ENCODE data around the gene MED27.

MED27 gene

DNA sequence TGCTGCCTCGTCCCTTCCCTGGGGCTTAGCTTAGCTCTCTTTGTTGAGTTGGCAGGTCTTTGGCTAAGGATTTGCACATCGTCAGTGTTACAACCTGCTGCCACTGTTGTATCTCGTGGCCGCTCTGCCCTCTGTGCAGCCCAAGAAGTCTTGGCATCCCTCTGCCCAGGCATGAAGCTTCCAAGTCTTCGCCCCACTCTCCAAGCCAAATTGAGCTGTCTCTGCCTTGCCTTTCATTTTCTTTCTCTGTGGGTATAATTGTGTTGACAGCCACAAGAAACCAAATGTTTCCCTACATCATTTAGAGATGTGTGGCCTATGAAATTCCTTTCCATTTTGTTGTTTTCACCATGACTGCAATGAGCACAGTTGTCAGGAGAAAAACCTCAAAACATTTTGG, 29.6 kb upstream of the MED27 start:
- TF ChIP-seq NFIC (IDR thresholded peaks at IDR 0.05) (no peak), EGR1 (IDR thresholded peaks at IDR 0.05) (no peak), TAF1 (IDR thresholded peaks at IDR 0.05; ENCODE audit: low read depth) (no peak), RAD21 (IDR thresholded peaks at IDR 0.05; ENCODE audit: low read depth) (no peak)
- TF ChIP-seq, protein P1, sequence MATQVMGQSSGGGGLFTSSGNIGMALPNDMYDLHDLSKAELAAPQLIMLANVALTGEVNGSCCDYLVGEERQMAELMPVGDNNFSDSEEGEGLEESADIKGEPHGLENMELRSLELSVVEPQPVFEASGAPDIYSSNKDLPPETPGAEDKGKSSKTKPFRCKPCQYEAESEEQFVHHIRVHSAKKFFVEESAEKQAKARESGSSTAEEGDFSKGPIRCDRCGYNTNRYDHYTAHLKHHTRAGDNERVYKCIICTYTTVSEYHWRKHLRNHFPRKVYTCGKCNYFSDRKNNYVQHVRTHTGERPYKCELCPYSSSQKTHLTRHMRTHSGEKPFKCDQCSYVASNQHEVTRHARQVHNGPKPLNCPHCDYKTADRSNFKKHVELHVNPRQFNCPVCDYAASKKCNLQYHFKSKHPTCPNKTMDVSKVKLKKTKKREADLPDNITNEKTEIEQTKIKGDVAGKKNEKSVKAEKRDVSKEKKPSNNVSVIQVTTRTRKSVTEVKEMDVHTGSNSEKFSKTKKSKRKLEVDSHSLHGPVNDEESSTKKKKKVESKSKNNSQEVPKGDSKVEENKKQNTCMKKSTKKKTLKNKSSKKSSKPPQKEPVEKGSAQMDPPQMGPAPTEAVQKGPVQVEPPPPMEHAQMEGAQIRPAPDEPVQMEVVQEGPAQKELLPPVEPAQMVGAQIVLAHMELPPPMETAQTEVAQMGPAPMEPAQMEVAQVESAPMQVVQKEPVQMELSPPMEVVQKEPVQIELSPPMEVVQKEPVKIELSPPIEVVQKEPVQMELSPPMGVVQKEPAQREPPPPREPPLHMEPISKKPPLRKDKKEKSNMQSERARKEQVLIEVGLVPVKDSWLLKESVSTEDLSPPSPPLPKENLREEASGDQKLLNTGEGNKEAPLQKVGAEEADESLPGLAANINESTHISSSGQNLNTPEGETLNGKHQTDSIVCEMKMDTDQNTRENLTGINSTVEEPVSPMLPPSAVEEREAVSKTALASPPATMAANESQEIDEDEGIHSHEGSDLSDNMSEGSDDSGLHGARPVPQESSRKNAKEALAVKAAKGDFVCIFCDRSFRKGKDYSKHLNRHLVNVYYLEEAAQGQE (IDR thresholded peaks at IDR 0.05; ENCODE audit: low read depth) = no peak

DNA sequence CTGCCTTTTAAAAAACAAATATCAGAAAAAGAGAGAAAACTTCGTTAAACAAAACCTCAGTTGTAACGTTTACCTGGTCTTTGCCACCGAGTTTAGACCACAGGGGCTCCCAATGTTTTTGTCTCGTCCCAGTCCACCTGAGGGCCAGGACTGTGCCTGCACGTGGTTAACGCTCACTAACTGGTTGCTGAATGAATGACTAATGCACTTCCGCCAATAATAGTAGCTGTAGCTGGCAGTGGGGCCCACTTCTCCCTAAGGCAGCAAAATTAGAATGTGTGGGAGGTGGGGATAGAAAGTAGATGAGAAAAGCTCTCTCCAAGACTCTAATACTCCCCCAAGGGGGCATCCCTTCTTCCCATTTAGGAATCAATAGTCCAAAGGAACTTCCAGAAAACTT, 29.1 kb upstream of the MED27 start:
- no peak for TF ChIP-seq TCF12 (IDR thresholded peaks at IDR 0.05; ENCODE audit: low read depth)
- TF ChIP-seq, protein P2, sequence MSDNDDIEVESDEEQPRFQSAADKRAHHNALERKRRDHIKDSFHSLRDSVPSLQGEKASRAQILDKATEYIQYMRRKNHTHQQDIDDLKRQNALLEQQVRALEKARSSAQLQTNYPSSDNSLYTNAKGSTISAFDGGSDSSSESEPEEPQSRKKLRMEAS (IDR thresholded peaks at IDR 0.05) = peak; percentile 19; the same call in 1 of the 2 replicates
- TF ChIP-seq ZBTB7A (IDR thresholded peaks at IDR 0.05; ENCODE audit: low read depth) = no peak

DNA sequence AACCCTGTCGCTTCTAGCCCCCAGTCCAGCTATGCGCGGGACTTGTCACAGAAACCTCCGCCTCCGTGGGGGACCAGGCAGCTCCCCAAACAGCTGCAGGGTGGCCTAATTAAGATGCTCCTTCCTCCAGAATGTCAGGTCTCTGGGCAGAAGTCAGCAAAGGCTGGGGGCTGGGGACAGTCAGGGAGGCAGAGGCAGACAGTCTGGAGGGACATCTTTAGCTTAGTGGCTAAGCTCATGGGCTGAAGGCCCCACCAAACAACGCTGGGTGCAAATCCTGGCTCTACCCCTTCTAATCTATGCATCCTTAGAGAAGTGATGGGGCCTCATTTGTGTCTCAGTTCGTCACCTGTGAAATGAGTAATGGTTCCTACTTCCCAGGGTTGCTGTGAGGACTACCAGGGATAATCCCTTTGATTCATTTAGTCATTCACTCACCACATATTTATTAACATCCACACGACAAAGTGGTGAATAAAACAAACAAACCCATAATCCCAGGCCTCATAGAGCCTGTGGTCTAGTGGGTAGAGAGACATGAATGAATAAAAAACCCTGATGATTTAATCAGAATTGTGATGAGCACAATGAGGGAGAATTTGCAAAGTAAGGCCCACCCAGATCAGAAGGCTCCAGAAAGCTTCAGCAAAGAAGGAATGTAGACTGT, 20.2 kb upstream of the MED27 start:
- TF ChIP-seq CEBPB (IDR thresholded peaks at IDR 0.05) (no peak), NFIC (IDR thresholded peaks at IDR 0.05) (no peak), TCF12 (IDR thresholded peaks at IDR 0.05; ENCODE audit: low read depth) (no peak), TEAD4 (IDR thresholded peaks at IDR 0.05) (no peak), FOXM1 (IDR thresholded peaks at IDR 0.05; ENCODE audit: borderline replicate concordance, low read depth) (no peak), EGR1 (IDR thresholded peaks at IDR 0.05) (no peak), RAD21 (IDR thresholded peaks at IDR 0.05; ENCODE audit: low read depth) (no peak), YY1 (IDR thresholded peaks at IDR 0.05; ENCODE audit: low read depth) (no peak), CREB1 (IDR thresholded peaks at IDR 0.05; ENCODE audit: low read depth) (no peak), ZBTB7A (IDR thresholded peaks at IDR 0.05; ENCODE audit: low read depth) (no peak), EP300 (IDR thresholded peaks at IDR 0.05; ENCODE audit: borderline replicate concordance) (no peak), TAF1 (IDR thresholded peaks at IDR 0.05; ENCODE audit: low read depth) (no peak)
- TF ChIP-seq, protein P3, sequence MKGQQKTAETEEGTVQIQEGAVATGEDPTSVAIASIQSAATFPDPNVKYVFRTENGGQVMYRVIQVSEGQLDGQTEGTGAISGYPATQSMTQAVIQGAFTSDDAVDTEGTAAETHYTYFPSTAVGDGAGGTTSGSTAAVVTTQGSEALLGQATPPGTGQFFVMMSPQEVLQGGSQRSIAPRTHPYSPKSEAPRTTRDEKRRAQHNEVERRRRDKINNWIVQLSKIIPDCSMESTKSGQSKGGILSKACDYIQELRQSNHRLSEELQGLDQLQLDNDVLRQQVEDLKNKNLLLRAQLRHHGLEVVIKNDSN (IDR thresholded peaks at IDR 0.05) = no peak
- TF ChIP-seq, protein P2 (IDR thresholded peaks at IDR 0.05) = no peak
- TF ChIP-seq, protein P1 (IDR thresholded peaks at IDR 0.05; ENCODE audit: low read depth) = no peak

DNA sequence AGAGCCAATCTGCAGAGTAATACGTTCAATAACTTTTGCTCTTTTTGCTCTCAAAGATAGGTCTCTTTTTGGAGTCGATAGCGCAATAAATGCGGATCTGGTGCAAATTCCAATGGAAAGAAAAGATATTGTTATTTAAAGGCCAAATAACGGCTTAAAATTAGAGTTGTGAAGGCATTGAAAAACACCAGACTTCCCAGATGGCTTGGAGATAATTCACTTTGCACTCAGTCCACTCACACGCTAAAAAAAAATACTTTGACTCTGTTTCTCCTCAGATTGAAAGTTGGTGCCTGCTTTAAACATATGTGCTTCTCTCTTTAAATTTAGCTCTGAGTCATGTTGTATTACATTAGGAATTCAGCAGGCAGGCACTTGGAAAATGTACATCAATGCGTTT, 19.5 kb upstream of the MED27 start:
- TF ChIP-seq CEBPB (IDR thresholded peaks at IDR 0.05) (no peak), FOXM1 (IDR thresholded peaks at IDR 0.05; ENCODE audit: borderline replicate concordance, low read depth) (no peak), ZBTB7A (IDR thresholded peaks at IDR 0.05; ENCODE audit: low read depth) (no peak), YY1 (IDR thresholded peaks at IDR 0.05; ENCODE audit: low read depth) (no peak)
- TF ChIP-seq, protein P2 (IDR thresholded peaks at IDR 0.05) = no peak
- TF ChIP-seq, protein P3 (IDR thresholded peaks at IDR 0.05) = no peak

DNA sequence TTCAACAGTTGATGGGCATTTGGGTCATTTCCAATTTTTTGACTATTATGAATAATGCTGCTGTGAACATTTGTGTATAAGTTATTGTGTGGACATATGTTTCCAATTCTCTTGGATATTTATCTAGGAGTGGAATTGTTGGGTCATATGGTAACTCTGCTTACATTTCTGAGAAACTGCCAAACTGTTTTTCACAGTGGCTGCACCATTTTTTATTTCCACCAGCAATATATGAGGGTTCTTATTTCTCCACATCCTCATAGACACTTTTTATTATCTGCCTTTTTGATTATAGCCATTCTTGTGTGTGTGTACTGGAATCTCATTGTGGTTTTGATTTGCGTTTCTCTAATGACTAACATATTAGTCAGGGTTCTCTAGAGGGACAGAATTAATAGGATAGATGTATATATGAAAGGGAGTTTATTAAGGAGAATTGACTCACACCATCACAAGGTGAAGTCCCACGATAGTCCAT, 14.7 kb upstream of the MED27 start:
- TF ChIP-seq EP300 (IDR thresholded peaks at IDR 0.05; ENCODE audit: borderline replicate concordance) = no peak
- no peak for TF ChIP-seq RAD21 (IDR thresholded peaks at IDR 0.05; ENCODE audit: low read depth)
- no peak for TF ChIP-seq FOXM1 (IDR thresholded peaks at IDR 0.05; ENCODE audit: borderline replicate concordance, low read depth)

DNA sequence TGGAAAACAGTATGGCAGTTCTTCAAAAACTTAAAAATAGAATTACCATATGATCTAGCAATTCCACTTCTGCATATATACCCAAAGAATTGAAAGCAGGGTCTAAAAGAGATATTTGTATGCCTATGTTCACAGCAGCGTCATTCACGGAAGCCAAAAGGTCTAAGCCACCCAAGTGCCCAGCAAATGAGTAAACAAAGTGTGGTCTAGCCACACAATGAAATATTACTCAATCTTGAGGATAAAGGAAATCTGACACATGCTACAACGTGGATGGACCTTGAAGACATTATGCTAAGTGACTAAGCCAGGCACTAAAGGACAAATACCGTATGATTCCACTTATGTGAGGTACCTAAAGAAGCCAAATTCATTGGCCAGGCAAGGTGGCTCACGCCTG, 11.1 kb upstream of the MED27 start:
- TF ChIP-seq NFIC (IDR thresholded peaks at IDR 0.05) (no peak), CEBPB (IDR thresholded peaks at IDR 0.05) (no peak), CREB1 (IDR thresholded peaks at IDR 0.05; ENCODE audit: low read depth) (no peak), FOXM1 (IDR thresholded peaks at IDR 0.05; ENCODE audit: borderline replicate concordance, low read depth) (no peak), EGR1 (IDR thresholded peaks at IDR 0.05) (no peak), TAF1 (IDR thresholded peaks at IDR 0.05; ENCODE audit: low read depth) (no peak), RAD21 (IDR thresholded peaks at IDR 0.05; ENCODE audit: low read depth) (no peak), ZBTB7A (IDR thresholded peaks at IDR 0.05; ENCODE audit: low read depth) (no peak), TEAD4 (IDR thresholded peaks at IDR 0.05) (no peak), EP300 (IDR thresholded peaks at IDR 0.05; ENCODE audit: borderline replicate concordance) (no peak), YY1 (IDR thresholded peaks at IDR 0.05; ENCODE audit: low read depth) (no peak), TCF12 (IDR thresholded peaks at IDR 0.05; ENCODE audit: low read depth) (no peak)
- TF ChIP-seq, protein P2 (IDR thresholded peaks at IDR 0.05) = no peak
- TF ChIP-seq, protein P1 (IDR thresholded peaks at IDR 0.05; ENCODE audit: low read depth) = no peak
- TF ChIP-seq, protein P3 (IDR thresholded peaks at IDR 0.05) = no peak

Data from Ishikawa (cell line).